HUES48 (cell line): ENCODE results near the gene MAP3K7CL.

Experiments
- H3K27ac ChIP-seq: one replicate; pipeline ENCODE4 v1.7.0; 2013; ENCODE audit warnings: low read depth, low read length, inconsistent platforms
- H3K27me3 ChIP-seq: 2 replicates; pipeline ENCODE4 v1.6.1; 2013; ENCODE audit warnings: mild to moderate bottlenecking, low read length; ENCODE audit not compliant: control insufficient read depth, insufficient read depth
- H3K36me3 ChIP-seq: 2 replicates; pipeline ENCODE4 v1.6.1; 2013; ENCODE audit warnings: low read length; ENCODE audit not compliant: control insufficient read depth, insufficient read depth
- H3K4me1 ChIP-seq: 2 replicates; pipeline ENCODE4 v1.6.1; 2013; ENCODE audit warnings: mild to moderate bottlenecking, low read length; ENCODE audit not compliant: control insufficient read depth, insufficient read depth
- H3K4me3 ChIP-seq: 2 replicates; pipeline ENCODE4 v1.5.1; 2013; ENCODE audit warnings: mild to moderate bottlenecking, low read depth, low read length
- H3K9ac ChIP-seq: 2 replicates; pipeline ENCODE4 v1.6.1; 2013; ENCODE audit warnings: mild to moderate bottlenecking, low read depth, low read length, moderate library complexity
- H3K9me3 ChIP-seq: 2 replicates; pipeline ENCODE4 v1.6.1; 2013; ENCODE audit warnings: low read length; ENCODE audit not compliant: control insufficient read depth, insufficient read depth

The MAP3K7CL gene

DNA sequence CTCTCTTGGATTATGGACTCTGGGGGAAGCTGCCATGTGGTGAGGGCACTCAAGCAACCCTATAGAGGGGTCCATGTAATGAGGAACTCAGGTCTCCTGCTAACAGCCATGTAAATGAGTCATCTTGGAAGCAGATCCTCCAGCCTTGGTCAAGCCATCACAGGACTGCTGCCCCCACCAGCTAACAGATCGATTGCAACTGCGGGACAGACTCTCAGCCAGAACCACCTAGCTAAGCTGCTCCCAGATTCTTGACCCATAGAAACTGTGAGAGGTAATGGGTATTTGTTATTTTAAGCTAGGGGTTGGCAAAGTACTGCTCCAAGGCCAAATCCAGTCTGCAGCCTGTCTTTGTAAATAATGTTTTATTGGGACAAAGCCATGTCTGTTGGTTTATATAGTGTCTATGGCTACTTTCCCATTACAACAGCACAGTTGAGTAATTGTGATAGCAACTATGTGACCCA is 27.6 kb upstream of the MAP3K7CL start:
- no peaks in the 10 kb centered on the region for H3K4me1 ChIP-seq
- no peak overlapping the region for H3K4me3 ChIP-seq
- no peak overlapping the region for H3K9ac ChIP-seq
- no peaks in the 10 kb centered on the region for H3K36me3 ChIP-seq
- H3K27ac ChIP-seq = no peak overlapping the region
- H3K27me3 ChIP-seq = no peaks in the 10 kb centered on the region
- no peaks in the 10 kb centered on the region for H3K9me3 ChIP-seq

DNA sequence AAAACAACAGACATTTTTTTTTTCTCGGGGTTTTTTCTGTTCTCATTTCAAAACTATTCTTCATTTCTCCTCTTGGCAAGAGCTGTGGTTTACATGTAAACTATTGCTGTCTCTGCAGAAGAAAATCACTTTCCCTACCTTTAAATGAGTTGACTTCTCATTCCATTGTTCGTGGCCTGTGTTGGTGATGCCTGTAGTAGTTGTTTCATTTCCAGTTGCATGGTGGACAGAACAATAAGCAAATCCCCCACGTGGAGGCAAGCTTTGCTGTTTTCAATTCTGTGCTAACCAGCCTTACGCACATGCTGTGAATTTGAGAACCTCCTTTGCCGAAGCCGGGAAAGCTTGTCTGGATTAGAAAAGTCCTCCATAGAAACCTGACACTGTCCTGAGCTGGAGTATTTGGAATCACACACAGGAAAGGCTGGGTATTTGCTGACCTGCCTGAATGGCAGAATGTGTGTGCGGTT is 26.2 kb upstream of the MAP3K7CL start:
- no peak overlapping the region for H3K27ac ChIP-seq
- no peak overlapping the region for H3K4me3 ChIP-seq

DNA sequence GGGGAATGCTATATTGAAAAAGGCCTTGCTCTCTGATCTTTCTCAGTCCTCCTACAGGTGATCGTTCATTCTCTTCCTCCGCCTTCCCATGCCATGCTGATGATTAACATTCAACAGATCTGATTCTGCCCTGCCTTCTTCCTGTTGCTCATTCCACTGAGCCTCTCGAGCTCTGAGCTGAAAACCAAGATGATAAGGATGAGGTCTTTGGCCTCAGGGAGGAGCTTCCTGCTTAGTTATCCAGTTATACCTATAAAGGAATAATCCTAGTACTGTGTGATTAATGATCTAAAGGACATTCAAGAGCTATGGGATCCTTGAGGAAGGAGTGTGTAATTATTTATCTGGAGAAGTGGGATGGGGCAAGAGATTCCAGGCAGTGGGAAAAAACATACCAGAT is 25.2 kb upstream of the MAP3K7CL start:
- H3K4me1 ChIP-seq = no peaks in the 10 kb centered on the region
- H3K27ac ChIP-seq = no peak overlapping the region
- H3K36me3 ChIP-seq = no peaks in the 10 kb centered on the region
- no peaks in the 10 kb centered on the region for H3K9me3 ChIP-seq
- H3K9ac ChIP-seq = no peak overlapping the region
- no peaks in the 10 kb centered on the region for H3K27me3 ChIP-seq
- H3K4me3 ChIP-seq = no peak overlapping the region

More for the DNA sequence above, 26.2 kb upstream of the MAP3K7CL start:
- Histone ChIP-seq H3K9me3 (no peaks in the 10 kb centered on the region), H3K9ac (no peak overlapping the region), H3K4me1 (no peaks in the 10 kb centered on the region), H3K27me3 (no peaks in the 10 kb centered on the region), H3K36me3 (no peaks in the 10 kb centered on the region)

DNA sequence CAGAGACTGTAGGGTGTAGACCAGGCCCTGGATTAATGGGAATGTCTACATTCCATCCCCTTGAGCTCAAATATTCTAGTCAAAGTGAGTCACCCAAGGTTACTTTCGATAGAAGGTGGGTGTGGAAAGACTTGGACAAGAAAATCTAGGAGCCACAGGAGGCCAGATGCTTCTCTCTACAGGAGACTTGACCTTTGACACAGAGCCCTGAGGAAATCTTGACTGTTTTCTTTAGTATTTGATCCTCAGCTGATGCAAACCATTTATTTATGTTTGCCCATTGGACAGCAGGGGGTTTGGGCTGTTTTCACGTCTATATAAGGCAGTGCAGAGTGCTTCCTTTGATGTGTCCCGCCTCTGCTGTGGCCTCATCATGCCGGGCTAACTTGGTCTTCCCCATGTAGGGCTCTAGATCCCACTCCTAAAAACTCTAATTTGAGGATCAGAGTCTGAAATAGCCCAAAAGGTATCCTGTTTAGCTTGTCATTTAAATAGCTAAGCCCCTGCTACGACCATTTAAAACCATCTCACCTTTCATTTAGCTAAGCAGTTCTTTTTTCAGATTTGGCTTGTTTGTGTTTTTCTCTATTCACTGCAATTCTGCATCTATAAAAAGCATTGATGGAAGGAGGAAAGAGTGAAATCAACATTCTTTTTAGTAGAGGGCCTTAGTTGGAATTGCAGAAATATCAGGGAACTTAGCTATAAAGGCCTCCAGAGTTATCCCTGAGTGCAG is 15.5 kb upstream of the MAP3K7CL start:
- Histone ChIP-seq H3K27me3 (no peaks in the 10 kb centered on the region), H3K4me1 (peaks cover 19% of the 10 kb centered on the region), H3K4me3 (no peak overlapping the region), H3K9me3 (no peaks in the 10 kb centered on the region), H3K27ac (peak overlapping the region; percentile 67), H3K9ac (no peak overlapping the region), H3K36me3 (no peaks in the 10 kb centered on the region)

DNA sequence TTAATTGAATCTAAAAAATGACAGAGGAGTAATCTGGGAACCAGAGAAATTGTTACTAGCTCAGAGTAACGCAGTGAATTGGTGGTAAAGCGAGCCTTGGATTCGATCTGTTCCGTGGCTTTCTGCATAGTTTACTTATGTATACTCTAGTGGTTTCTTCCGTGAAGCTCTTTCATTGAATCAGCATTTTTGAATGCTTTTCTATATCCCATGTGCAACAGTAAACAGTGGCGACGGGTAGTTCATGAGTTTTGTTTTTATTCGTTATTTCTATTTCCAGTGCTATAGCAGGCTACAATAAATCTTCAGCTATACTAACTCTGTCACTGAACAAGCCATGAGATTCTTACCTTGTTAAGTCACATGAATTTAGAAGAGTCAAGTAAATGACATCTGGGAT is 14.5 kb upstream of the MAP3K7CL start:
- no peaks in the 10 kb centered on the region for H3K36me3 ChIP-seq
- no peaks in the 10 kb centered on the region for H3K27me3 ChIP-seq
- no peak overlapping the region for H3K27ac ChIP-seq
- H3K9me3 ChIP-seq = no peaks in the 10 kb centered on the region
- no peak overlapping the region for H3K4me3 ChIP-seq
- H3K4me1 ChIP-seq = peaks cover 19% of the 10 kb centered on the region
- H3K9ac ChIP-seq = no peak overlapping the region

DNA sequence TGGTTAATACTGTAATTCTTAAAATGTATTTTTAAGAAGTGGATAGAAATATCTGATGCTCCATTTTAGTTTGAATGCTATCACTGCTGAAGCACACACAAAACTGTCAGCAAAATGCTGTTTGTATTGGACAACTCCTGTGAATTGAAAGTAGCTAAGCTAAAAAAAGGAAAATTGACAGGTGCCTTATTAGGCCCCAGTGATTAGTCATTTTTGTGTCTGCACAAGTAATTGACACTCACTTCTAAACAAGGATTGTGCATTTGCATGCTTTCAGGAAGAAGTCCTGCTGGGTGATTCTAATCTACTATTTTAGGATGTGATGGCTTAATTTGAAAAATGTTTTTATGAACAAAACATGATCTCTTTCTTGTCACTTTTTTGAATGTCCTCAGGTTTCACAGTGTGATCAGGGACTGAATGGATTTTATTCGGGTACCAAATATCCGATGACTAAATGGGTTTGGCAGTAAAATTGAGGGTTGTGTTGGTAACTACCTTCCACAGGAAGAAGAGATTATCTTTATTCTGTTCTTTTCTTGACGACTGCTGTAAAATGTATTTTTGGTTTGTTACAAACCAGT is 13.0 kb upstream of the MAP3K7CL start:
- Histone ChIP-seq H3K4me3 (no peak overlapping the region), H3K9me3 (no peaks in the 10 kb centered on the region), H3K27me3 (no peaks in the 10 kb centered on the region), H3K36me3 (no peaks in the 10 kb centered on the region), H3K9ac (no peak overlapping the region), H3K4me1 (peaks cover 15% of the 10 kb centered on the region), H3K27ac (no peak overlapping the region)

DNA sequence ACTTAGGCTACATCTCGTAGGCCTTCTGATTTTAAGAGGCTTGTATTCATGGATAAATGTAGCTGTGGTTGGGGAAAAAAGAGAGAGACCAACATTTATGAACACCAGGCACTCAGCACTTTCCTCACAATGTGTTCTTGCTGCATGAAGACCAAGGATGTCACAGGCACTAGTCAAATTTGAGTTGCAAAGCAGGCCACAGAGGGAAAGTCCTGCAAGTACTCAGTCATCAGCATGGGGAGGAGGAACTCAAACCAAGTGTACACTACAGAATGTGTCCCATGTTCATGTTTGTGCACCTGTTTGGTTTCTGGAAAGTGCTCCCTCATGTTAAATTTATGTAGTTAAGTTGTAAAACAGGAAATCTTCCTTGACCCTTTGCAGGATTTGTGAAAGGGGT is 8.7 kb upstream of the MAP3K7CL start:
- no peak overlapping the region for H3K27ac ChIP-seq
- H3K4me1 ChIP-seq = no peaks in the 10 kb centered on the region; the same call in 1 of the 2 replicates
- no peak overlapping the region for H3K4me3 ChIP-seq
- H3K27me3 ChIP-seq = no peaks in the 10 kb centered on the region
- no peaks in the 10 kb centered on the region for H3K9me3 ChIP-seq
- H3K36me3 ChIP-seq = no peaks in the 10 kb centered on the region
- no peak overlapping the region for H3K9ac ChIP-seq

DNA sequence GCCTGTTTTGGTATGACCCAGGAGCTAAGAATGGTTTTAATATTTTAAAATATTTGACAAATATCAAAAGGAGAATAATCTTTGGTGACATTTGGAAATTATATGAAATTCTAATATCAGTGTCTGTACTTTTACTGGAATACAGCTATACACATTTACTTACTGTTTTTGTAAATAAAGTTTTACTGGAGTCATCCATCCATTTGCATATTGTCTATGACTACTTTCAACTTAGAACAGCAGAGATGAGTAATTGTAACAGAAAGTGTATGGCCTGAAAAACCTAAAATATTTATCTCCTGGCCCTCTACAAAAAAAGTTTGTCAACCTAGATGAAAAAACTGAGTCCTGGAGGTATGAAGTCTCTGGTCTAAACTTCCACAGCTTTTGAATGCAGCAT is 5.8 kb upstream of the MAP3K7CL start:
- Histone ChIP-seq H3K4me3 (no peak overlapping the region), H3K27me3 (no peaks in the 10 kb centered on the region), H3K9me3 (no peaks in the 10 kb centered on the region), H3K36me3 (no peaks in the 10 kb centered on the region), H3K4me1 (no peaks in the 10 kb centered on the region), H3K27ac (no peak overlapping the region), H3K9ac (no peak overlapping the region)

DNA sequence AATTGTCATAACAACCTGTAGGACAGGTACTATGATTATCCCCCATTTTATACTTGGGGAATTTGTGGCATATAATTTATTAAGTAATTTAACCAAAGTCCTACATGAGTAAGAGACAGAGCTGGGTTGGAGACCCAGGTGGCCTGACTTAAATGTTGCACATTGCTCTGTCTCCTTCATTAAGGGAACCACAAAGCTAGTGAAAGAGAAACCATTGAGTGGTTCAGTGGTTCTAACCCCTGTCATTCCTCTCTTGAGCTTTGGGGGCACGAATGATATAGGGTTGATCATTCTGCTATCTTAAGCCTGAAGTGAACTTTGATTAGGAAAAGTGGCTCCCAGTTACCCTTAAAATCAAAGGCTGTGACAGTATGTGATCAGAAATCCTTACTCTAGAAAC is 5.3 kb upstream of the MAP3K7CL start:
- Histone ChIP-seq H3K36me3 (no peaks in the 10 kb centered on the region), H3K27me3 (no peaks in the 10 kb centered on the region), H3K4me3 (no peak overlapping the region), H3K9ac (no peak overlapping the region), H3K27ac (no peak overlapping the region), H3K9me3 (no peaks in the 10 kb centered on the region), H3K4me1 (no peaks in the 10 kb centered on the region)

DNA sequence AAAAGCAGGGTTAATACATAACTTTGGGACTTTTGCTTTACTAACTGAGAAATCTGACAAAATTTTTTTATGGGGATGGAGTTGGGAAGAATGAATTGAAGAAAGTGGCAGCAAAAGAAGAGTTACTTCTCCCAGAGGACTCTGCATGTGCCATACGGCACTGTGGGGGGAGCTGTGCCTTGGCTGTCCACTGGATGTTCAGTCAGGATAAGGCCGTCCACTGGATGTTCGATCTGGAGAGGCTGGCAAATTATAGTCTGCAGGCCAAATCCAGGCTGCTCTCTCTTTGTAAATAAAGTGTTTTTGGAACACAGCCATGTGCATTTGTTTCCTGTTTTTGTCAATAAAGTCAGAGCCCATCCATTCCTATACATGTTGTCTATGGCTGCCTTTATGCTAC is 4.5 kb upstream of the MAP3K7CL start:
- no peaks in the 10 kb centered on the region for H3K4me1 ChIP-seq
- H3K36me3 ChIP-seq = no peaks in the 10 kb centered on the region
- no peak overlapping the region for H3K9ac ChIP-seq
- H3K27me3 ChIP-seq = no peaks in the 10 kb centered on the region
- H3K9me3 ChIP-seq = no peaks in the 10 kb centered on the region
- no peak overlapping the region for H3K27ac ChIP-seq
- no peak overlapping the region for H3K4me3 ChIP-seq

DNA sequence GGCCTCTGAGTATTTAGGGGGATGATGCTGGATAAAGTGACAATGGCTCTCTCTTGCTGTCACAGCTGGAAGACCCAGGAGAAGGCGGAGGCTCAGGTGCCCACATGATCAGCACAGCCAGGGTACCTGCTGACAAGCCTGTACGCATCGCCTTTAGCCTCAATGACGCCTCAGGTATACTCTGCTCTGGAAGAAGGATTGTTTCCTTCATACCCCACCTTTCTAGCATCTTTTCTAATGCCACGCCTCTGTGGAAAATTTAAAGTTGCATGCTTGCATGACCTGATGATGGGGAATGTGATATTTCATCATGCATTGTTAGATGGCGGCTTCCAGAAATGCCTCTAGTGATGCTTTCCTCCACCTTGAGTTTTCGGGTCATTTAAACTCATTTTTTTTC is 2.8 kb downstream of the MAP3K7CL start:
- Histone ChIP-seq H3K4me3 (no peak overlapping the region), H3K27ac (no peak overlapping the region), H3K9ac (no peak overlapping the region), H3K9me3 (no peaks in the 10 kb centered on the region), H3K27me3 (no peaks in the 10 kb centered on the region), H3K36me3 (no peaks in the 10 kb centered on the region), H3K4me1 (no peaks in the 10 kb centered on the region)
